Stimulated activated memory B cell treated with anti-CD40 and anti-IgM and Interleukin-4, amounts not matched to agents 10 μg/mL and 1 μg/mL and 100 μg/mL, for 72 hours (primary cell): ENCODE measurements around the gene MYOF.
A peak's percentile ranks its signal among the peaks of the same experiment; 100 is the strongest.
"Not testable (repeated sequence)": the region's sequence is repeated elsewhere in the genome, so short reads cannot be mapped to it uniquely, and the experiment has no call there.

Experiments used
- ATAC-seq: fragments of 150-1000 bp; cut with Tn5 transposase; 2 replicates; pipeline ENCODE4 v1.10.0; 2021
- H3K27ac Mint-ChIP-seq: one replicate; pipeline ENCODE4 v1.8.0; 2022; ENCODE audit warnings: mild to moderate bottlenecking, mixed read lengths
- H3K27me3 Mint-ChIP-seq: one replicate; pipeline ENCODE4 v1.8.0; 2022; ENCODE audit warnings: mixed read lengths
- H3K36me3 Mint-ChIP-seq: one replicate; pipeline ENCODE4 v1.8.0; 2022; ENCODE audit warnings: mixed read lengths
- H3K4me1 Mint-ChIP-seq: one replicate; pipeline ENCODE4 v1.8.0; 2022; ENCODE audit warnings: mixed read lengths
- H3K4me3 Mint-ChIP-seq: one replicate; pipeline ENCODE4 v1.8.0; 2022; ENCODE audit warnings: mild to moderate bottlenecking, moderate library complexity, mixed read lengths
- H3K9me3 Mint-ChIP-seq: one replicate; pipeline ENCODE4 v1.8.0; 2022; ENCODE audit warnings: mixed read lengths

Gene MYOF

DNA sequence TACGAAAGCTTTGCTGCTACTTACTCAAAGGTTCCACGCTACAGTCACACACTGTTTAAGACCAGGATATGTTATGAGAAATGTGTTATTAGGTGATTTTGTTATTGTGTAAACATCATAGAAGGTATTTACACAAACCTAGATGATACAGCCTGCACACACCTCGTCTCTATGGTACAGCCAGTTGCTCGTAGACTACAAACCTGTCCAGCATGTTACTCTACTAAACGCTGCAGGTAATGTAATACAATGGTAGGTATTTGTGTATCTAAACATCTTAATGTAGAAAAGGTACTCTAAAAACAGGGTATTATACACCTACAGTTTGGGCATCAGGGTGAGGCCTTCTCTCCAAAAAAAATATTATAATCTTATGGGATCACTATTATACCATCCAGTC, 181.2 kb downstream of the MYOF start:
- H3K4me3 Mint-ChIP-seq = no peak overlapping the region

DNA sequence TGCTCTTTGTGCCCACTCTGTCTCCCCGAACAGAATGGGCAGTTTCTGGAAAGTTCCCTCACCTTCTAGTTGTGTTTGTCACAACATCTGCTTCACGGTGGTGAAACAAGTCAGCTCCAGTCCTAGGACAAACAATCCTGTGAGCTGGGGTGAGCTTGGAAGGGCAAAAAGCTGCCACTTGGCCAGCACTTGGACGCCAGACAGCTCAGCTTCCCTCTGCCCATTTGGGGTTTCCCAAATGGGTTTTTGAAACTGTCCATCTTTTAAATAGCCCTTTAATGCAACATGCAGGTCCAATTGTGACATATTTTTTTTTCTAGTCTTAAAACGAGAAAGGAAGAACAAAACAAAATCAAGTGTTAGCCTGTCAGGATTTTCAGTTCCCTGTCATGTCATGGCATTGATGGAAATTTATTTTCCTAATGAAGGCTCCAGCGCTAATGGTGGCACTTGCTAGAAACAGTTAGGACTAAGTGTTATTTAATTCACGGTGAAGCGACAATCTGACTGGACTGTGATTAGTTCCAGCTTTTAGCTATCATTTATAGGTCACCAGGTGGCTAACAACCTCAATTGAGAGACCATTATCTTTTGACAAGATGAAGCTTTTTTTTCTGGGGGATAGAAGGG, 181.7 kb downstream of the MYOF start:
- Mint-ChIP-seq H3K4me3 (no peak overlapping the region), H3K36me3 (no peaks in the 10 kb centered on the region), H3K27me3 (no peaks in the 10 kb centered on the region), H3K4me1 (no peaks in the 10 kb centered on the region), H3K27ac (no peak overlapping the region), H3K9me3 (no peaks in the 10 kb centered on the region)
- no peak for ATAC-seq

More for the DNA sequence above, 181.2 kb downstream of the MYOF start:
- no peaks in the 10 kb centered on the region for H3K9me3 Mint-ChIP-seq
- no peaks in the 10 kb centered on the region for H3K36me3 Mint-ChIP-seq
- no peaks in the 10 kb centered on the region for H3K4me1 Mint-ChIP-seq
- no peak overlapping the region for H3K27ac Mint-ChIP-seq
- no peaks in the 10 kb centered on the region for H3K27me3 Mint-ChIP-seq
- ATAC-seq = no peak

DNA sequence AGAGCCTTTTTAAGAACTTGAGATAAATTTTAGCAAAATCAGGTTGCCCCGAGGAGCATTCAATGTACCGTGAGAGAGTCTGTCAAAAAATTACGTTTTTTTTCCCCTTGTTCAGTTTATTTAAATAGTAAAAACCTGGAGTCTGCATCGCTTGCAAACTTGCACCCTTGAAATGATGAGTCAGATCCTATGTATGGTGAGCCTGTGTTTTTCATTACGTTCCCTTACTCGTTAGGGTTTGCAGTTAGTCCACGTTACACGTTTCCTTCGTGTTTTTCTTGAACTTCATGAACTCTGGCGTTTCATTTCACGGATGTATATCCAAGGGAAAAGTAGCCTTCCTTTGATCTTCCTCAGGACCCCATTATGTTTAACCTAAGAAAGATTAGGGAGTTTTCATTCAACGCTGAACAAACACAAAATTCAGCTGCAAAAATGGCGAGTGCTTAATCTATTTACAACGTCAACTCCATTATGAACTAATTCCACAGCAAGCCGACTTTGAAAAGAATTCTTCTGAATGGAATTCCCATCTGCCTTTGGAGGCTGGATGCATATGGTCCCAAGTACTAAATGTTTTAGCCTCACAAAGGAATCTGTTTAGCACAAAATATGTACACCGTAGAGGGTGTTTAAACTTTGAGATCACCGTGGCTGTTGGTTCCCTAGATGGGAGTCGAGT, 182.4 kb downstream of the MYOF start:
- Mint-ChIP-seq H3K9me3 (no peaks in the 10 kb centered on the region), H3K27ac (no peak overlapping the region), H3K27me3 (no peaks in the 10 kb centered on the region), H3K4me3 (no peak overlapping the region), H3K36me3 (no peaks in the 10 kb centered on the region), H3K4me1 (no peaks in the 10 kb centered on the region)
- no peak for ATAC-seq

DNA sequence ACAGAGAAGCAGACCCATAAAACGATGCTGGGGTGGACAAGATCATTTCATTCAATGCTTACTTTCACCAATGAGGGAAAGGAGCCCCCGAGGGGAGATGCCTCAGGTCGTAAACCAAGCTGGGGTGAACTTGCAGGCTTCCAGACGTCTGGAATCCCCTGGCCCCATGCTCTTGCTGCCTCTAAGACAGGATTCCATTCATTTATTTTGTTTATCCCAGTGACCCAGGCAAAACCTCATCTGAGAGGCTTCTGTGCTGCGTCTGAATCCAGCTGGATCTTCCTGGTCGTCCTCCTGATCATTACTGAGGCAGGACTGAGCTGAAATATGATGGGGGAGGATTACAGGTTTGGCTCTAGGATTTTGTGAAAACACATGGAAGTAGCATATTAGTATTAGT, 182.9 kb downstream of the MYOF start:
- no peaks in the 10 kb centered on the region for H3K9me3 Mint-ChIP-seq
- H3K27me3 Mint-ChIP-seq = no peaks in the 10 kb centered on the region
- no peak for ATAC-seq
- H3K27ac Mint-ChIP-seq = no peak overlapping the region
- H3K4me3 Mint-ChIP-seq = no peak overlapping the region
- no peaks in the 10 kb centered on the region for H3K36me3 Mint-ChIP-seq
- no peaks in the 10 kb centered on the region for H3K4me1 Mint-ChIP-seq

DNA sequence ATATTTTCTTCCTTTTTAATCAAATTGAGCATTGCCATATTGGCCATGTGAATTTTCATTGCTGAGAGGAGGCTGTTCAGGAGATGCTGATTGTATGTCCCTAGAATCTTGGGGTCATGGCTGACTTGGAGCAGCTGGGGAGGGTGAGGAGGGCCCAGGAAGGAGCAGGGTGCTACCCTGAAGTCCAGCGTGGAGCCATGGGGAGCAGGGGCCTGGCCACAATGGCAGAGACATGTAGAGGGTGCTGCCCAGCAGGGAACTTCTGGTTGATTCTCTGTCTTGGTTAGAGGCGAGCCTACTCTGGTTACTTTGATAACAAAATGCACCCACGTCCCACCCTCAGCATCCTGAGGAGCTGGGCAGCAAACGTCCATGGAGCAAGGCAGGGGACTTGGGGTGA, 186.0 kb downstream of the MYOF start:
- peaks cover 5% of the 10 kb centered on the region for H3K4me1 Mint-ChIP-seq
- no peak overlapping the region for H3K4me3 Mint-ChIP-seq
- H3K9me3 Mint-ChIP-seq = no peaks in the 10 kb centered on the region
- H3K27me3 Mint-ChIP-seq = no peaks in the 10 kb centered on the region
- ATAC-seq = no peak
- no peaks in the 10 kb centered on the region for H3K36me3 Mint-ChIP-seq
- H3K27ac Mint-ChIP-seq = no peak overlapping the region

DNA sequence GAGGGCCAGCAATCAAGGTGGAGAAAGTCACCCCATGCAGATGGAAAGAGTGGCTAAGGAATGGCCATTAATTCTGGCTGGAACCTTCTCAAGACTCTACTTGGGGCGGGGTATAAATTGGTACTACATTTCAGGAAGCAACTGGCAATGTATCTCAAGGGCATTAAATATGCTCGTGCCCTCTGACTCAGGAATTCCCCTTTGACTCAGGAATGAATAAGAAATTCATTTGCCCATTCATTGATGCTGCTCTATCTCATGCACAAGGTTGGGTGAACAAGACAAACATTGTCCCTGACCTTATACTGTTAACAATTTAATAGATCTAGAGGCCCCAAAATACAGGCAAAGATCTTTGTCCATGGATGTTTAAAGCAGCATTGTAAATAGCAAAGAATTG, 188.1 kb downstream of the MYOF start:
- peak; percentile 57 for ATAC-seq
- Mint-ChIP-seq H3K27ac (no peak overlapping the region), H3K36me3 (no peaks in the 10 kb centered on the region), H3K4me1 (peaks cover 5% of the 10 kb centered on the region), H3K27me3 (no peaks in the 10 kb centered on the region), H3K4me3 (no peak overlapping the region), H3K9me3 (no peaks in the 10 kb centered on the region)

DNA sequence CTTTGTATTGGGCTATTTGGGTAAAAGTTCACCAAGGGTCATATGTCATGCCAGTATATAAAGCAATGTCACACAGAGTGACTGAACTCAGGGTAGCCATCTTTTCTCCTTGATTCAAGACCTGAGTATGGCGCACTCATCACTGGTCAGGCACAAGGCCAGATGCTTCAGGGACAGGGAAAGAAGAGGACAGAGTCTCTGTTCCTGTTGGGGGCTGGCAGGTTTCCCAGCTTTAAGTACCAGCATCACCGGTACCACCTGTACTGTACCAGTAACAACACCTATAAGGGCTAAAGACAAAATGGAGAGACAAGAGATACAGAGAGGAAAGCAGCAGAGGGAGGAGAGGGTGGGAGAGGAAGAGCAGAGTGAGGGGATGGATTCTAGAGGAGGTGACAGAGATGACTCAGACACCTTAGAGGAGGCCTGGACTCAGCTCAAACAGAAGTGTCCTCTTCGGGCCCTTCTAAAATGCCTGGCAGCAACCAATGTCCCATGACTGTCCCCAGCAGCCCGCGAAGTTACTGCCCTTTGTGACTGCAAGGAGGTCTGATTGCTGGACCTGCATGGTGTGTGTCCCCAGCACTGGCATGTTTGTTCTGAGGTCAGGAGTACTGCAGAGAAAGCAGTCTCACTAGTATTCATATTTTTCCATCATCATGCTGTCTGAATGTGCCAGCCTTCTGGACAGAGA, 191.3 kb downstream of the MYOF start:
- H3K9me3 Mint-ChIP-seq = no peaks in the 10 kb centered on the region
- H3K4me3 Mint-ChIP-seq = no peak overlapping the region
- no peaks in the 10 kb centered on the region for H3K27me3 Mint-ChIP-seq
- H3K36me3 Mint-ChIP-seq = no peaks in the 10 kb centered on the region
- no peak for ATAC-seq
- H3K4me1 Mint-ChIP-seq = peaks cover 5% of the 10 kb centered on the region
- no peak overlapping the region for H3K27ac Mint-ChIP-seq

DNA sequence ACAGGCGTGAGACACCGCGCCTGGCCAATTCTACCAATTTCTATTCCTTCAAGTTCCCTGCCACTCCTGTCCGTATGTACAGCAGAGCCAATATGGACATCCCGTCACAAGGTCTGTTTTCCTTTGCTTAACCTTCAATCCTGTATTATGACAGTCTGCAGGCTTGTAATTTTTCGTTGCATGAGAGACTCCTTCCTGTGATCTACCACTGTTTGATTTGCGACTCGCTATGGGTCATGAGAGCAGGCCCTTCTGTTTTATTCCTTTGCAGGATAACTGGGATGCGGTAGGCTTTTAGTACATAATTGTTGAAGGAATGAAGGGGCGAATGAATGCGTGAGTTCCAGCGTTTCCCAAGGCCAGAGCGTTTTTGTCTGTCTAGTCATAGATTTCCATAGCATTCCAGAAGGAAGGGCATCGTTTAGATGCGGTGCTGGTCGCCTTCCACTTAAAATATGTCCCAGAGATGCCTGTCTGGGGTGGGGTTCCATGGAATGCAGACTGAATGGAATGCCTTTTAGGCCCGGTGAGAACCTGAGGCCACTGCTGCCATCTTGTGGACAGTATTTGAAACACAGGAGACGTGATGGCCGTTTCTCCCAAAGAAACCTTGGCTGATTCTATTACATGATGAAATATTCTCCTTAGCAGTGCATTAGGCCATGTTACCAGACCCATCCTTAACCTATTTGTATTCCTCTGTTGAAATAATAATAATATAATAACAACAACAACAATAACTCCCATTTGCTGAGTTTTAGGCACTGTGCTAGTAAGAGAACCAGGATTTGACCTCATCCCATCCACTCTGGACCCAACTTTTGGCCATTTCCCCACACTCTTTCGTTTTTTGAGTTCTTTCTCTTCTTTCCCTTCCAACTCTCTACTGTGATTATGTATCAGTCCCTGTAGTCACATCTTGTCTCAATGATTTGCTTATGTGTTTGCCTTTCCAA, 193.2 kb downstream of the MYOF start:
- Mint-ChIP-seq H3K4me3 (no peak overlapping the region), H3K9me3 (no peaks in the 10 kb centered on the region), H3K4me1 (peaks cover 3% of the 10 kb centered on the region), H3K27ac (no peak overlapping the region), H3K36me3 (no peaks in the 10 kb centered on the region), H3K27me3 (no peaks in the 10 kb centered on the region)
- ATAC-seq = no peak

DNA sequence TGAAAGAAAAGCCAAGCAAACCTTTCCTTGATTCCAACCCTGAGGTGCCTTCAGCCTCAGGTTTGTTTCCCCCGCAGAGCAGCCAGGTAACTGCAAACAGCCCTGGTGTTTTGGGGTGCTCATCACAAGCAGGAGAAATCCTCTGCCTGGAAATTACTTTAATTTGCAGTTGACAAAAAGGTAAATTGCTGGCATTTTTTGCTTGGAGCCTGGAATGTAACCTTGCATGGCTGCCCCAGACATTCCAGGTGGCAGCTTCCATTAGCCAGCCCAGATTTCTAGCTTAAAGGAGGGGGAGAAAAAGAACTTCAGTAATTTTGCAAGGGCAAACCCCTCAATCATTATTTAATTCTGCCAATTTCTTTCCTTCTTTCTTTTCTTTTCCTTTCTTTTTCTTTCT, 194.4 kb downstream of the MYOF start:
- no peak for ATAC-seq
- H3K4me1 Mint-ChIP-seq = peaks cover 6% of the 10 kb centered on the region
- H3K27ac Mint-ChIP-seq = no peak overlapping the region
- H3K27me3 Mint-ChIP-seq = no peaks in the 10 kb centered on the region
- H3K9me3 Mint-ChIP-seq = no peaks in the 10 kb centered on the region
- H3K36me3 Mint-ChIP-seq = no peaks in the 10 kb centered on the region
- no peak overlapping the region for H3K4me3 Mint-ChIP-seq

DNA sequence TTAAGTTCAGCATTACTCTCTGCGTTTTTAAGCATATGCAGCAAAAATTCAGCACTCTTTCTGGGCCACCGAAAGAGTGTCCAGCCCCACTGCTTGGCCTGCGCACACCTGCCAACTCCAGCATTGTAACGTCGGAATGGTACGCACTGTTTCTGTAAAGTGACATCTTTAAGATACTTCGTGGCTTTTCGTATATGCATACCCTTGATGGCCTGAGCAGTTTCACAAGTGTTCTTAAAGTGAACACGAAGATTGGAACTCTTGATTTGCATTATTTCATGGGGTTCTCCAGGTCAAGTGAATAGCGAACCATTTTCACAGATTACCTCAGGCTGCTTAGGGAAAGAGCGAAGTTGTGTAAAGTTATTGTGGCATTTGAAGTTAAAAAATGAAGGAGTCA, 197.9 kb downstream of the MYOF start:
- H3K27ac Mint-ChIP-seq, ATAC-seq, H3K4me1 Mint-ChIP-seq, H3K4me3 Mint-ChIP-seq, H3K27me3 Mint-ChIP-seq, H3K9me3 Mint-ChIP-seq, H3K36me3 Mint-ChIP-seq: not testable (repeated sequence)

DNA sequence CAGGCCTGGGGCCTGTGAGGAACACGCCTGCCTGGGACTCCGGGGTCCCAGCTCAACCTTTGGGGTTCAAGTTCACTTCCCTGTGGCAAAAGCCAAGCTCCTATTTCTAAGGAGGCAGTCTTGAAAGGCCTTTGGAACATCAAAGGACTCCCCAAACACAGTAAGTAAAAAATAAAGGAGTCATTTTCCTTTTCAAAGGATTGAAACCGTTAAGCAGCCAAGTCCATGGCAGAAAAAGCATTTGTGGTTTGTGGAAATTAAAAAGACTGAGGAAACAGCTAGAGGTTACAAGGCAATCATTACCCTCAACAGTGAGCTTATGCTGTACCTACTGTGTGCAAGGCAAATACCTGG, 200.8 kb downstream of the MYOF start:
- no peak for ATAC-seq
- peaks cover 6% of the 10 kb centered on the region for H3K4me1 Mint-ChIP-seq
- H3K4me3 Mint-ChIP-seq = no peak overlapping the region
- H3K27ac Mint-ChIP-seq = no peak overlapping the region
- no peaks in the 10 kb centered on the region for H3K9me3 Mint-ChIP-seq
- H3K27me3 Mint-ChIP-seq = no peaks in the 10 kb centered on the region
- no peaks in the 10 kb centered on the region for H3K36me3 Mint-ChIP-seq

DNA sequence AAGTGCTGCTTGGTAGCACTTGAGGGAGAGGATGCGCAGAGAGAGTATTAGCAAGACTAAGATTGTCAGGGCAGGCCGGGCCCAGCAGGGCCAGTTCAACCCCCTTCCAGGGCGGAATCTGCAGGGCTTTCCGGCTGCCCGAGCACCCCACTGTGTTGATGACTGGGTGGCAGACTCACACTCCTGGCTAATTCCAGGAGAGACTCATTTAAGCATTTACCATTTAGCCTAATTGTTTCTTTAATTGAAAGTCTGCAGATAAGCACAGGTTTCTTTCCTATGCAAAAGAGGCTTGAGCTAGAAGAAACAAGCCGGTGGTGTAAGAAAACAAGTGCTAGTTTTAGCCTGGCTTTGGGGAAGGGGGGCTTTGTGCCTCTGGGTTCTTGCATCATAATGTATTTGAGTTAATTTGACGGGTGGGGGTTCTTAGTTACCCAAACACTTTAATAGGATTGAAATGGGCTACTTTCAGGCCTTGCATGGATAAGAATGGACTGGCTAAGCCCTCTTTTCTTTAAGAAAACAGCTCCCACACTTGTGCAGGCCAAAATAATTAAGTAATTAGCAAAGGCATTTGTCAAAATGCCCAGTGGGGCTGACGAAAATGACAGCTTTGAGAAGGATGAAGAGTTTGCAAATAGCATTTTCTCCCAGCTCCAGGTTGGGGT, 201.3 kb downstream of the MYOF start:
- no peaks in the 10 kb centered on the region for H3K36me3 Mint-ChIP-seq

DNA sequence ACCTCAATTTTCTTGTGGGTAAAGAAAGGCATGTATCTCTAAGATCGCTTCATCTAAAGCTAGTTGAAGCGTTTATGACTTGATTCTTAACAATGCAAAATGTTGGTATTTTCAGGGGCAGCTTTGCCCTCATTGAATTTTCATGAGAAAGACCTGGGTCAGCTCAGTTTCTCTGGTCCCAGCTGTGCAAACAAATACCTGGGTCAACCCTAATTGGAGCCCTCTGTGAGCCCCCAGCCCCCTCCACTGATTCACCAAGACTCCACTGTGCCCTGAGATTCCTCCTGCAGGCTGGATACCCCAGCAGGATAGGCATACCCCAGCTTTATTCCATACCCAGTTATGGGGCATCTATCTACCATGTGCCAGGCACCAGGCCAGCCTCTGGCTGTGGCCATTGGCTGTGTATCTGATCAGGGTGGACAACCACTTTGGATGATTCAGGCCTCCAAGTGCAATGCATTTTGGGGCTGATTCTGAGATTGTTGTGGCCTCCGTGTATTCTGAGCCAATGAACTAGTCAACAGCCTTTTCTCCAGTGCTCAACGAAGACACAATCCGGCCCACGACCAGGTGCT, 201.9 kb downstream of the MYOF start:
- no peaks in the 10 kb centered on the region for H3K27me3 Mint-ChIP-seq
- H3K36me3 Mint-ChIP-seq = no peaks in the 10 kb centered on the region
- H3K4me3 Mint-ChIP-seq = no peak overlapping the region
- H3K4me1 Mint-ChIP-seq = peaks cover 10% of the 10 kb centered on the region
- no peak overlapping the region for H3K27ac Mint-ChIP-seq
- no peak for ATAC-seq
- H3K9me3 Mint-ChIP-seq = no peaks in the 10 kb centered on the region

More for the DNA sequence above, 201.3 kb downstream of the MYOF start:
- Mint-ChIP-seq H3K27ac (no peak overlapping the region), H3K4me3 (no peak overlapping the region), H3K27me3 (no peaks in the 10 kb centered on the region), H3K4me1 (peaks cover 6% of the 10 kb centered on the region), H3K9me3 (no peaks in the 10 kb centered on the region)
- ATAC-seq = no peak

DNA sequence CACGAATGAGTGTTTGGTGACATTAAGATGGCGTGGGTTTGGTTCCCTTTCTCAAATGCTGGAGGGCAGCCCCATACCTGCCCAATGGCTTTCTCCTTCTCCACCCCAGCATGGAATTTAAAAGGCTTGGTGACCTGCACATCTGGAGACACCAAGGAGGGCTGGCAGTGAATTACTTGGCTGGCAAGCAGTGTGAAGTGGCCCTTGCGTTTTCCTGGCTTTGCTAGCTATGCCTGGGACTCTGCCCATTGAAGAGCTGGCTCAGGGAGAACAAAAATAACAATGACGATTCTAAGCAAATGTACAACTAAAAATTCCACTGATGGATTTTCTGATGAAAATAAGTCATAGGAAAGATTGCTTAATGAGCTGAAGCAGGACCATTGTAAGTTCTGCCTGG, 204.8 kb downstream of the MYOF start:
- Mint-ChIP-seq H3K36me3 (no peaks in the 10 kb centered on the region), H3K9me3 (no peaks in the 10 kb centered on the region)

More for the DNA sequence above, 204.8 kb downstream of the MYOF start:
- no peak overlapping the region for H3K4me3 Mint-ChIP-seq
- no peaks in the 10 kb centered on the region for H3K27me3 Mint-ChIP-seq
- H3K27ac Mint-ChIP-seq = no peak overlapping the region
- peaks cover 16% of the 10 kb centered on the region for H3K4me1 Mint-ChIP-seq
- ATAC-seq = no peak
